Measurements from ENCODE around the gene TSPEAR. TPM values are rescaled to one million over a fixed set of nuclear protein-coding genes. Genes with fewer than 3 reads are reported as not detected.

Gene TSPEAR
- total and polyA plus RNA-seq, 2 of the 13 experiments (the other 11 are each of a cell fraction or from before 2014, with no cell fraction given) = 0.07 to 0.32 TPM

DNA sequence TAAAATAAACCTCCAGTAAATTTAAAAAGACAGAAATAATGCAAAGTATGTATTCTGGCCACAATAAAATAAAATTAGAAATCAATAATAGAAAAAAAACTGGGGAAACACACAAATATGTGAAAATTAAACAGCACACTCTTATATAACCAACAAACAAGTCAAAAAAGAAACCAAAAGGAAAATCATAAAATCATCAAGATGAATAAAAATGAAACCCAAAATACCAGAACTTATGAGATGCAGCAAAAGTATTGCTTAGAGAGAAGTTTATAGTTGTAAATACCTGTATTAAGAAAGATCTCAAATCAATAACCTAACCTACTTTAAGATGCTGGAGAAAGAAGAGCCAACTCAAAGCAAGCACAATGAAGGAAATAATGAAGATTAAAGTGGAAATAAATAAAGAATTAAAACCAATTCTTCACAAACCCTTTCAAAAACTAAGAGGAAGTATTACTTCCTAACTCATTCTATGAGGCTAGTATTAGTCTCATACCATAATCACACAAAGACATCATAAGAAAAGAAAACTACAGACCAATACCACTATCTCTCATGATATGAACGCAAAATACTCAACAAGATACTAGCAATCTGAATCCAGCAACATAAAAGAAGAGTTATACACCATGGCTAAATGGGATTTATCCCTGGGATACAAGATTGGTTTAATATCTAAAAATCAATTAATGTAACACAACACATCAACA lies 146.3 kb downstream of the TSPEAR start:
- H3K27ac ChIP-seq (ENCODE audit: extremely low read length, insufficient read depth, low read length) = no peak overlapping the region
- TF ChIP-seq PLRG1 (conservative IDR thresholded peaks at IDR 0.05) (no peak), HOXD1 (CRISPR knock-in tag; IDR thresholded peaks at IDR 0.05) (no peak), ZKSCAN8 (CRISPR knock-in tag; IDR thresholded peaks at IDR 0.05; ENCODE audit: borderline replicate concordance) (no peak), ZNF782 (CRISPR knock-in tag; IDR thresholded peaks at IDR 0.05; ENCODE audit: borderline replicate concordance) (no peak), ZNF530 (CRISPR knock-in tag; IDR thresholded peaks at IDR 0.05; ENCODE audit: low read depth) (no peak), ZNF501 (CRISPR knock-in tag; IDR thresholded peaks at IDR 0.05) (no peak), HIVEP1 (CRISPR knock-in tag; IDR thresholded peaks at IDR 0.05) (no peak)
- TF ChIP-seq, protein P1, sequence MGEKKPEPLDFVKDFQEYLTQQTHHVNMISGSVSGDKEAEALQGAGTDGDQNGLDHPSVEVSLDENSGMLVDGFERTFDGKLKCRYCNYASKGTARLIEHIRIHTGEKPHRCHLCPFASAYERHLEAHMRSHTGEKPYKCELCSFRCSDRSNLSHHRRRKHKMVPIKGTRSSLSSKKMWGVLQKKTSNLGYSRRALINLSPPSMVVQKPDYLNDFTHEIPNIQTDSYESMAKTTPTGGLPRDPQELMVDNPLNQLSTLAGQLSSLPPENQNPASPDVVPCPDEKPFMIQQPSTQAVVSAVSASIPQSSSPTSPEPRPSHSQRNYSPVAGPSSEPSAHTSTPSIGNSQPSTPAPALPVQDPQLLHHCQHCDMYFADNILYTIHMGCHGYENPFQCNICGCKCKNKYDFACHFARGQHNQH (CRISPR knock-in tag; IDR thresholded peaks at IDR 0.05) = no peak
- TF ChIP-seq, protein P2, sequence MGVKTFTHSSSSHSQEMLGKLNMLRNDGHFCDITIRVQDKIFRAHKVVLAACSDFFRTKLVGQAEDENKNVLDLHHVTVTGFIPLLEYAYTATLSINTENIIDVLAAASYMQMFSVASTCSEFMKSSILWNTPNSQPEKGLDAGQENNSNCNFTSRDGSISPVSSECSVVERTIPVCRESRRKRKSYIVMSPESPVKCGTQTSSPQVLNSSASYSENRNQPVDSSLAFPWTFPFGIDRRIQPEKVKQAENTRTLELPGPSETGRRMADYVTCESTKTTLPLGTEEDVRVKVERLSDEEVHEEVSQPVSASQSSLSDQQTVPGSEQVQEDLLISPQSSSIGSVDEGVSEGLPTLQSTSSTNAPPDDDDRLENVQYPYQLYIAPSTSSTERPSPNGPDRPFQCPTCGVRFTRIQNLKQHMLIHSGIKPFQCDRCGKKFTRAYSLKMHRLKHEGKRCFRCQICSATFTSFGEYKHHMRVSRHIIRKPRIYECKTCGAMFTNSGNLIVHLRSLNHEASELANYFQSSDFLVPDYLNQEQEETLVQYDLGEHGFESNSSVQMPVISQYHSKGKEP (CRISPR knock-in tag; IDR thresholded peaks at IDR 0.05) = no peak
- no peak for FAIRE-seq
- ATAC-seq = no peak
- H3K79me2 ChIP-seq (ENCODE audit: insufficient read depth, low read length) = no peaks in the 10 kb centered on the region
- no peak for DNase-seq (ENCODE audit: low spot score)
- 0% methylated on average over 1 of the region's 1 CpG for WGBS (ENCODE audit: low lambda C conversion rate)
- H3K4me1 ChIP-seq (ENCODE audit: insufficient read depth, low read length) = no peaks in the 10 kb centered on the region
- in situ Hi-C loops (cut with HindIII; ENCODE audit: extremely low pct_ligation_motif_present, low pct_unique_long_range_greater_than_20kb) (no loop called here), intact Hi-C loops (cut with micrococcal nuclease; ENCODE audit: unreplicated experiment) (no loop called here)
- no peak overlapping the region for H3K4me3 ChIP-seq (replicated peaks in 1 of 3; ENCODE audit: insufficient read depth in 1 of 3, low read depth in 2 of 3, low read length in 3 of 3)
- H2AFZ ChIP-seq (ENCODE audit: low read length) = no peak overlapping the region
- no TSS peak for BruUV-seq (replicated peaks)
- no peaks in the 10 kb centered on the region for H3K36me3 ChIP-seq (replicated peaks in 1 of 2; ENCODE audit: control insufficient read depth in 1 of 2, insufficient read depth in 2 of 2, low read length in 2 of 2)
- no peaks in the 10 kb centered on the region for H4K20me1 ChIP-seq (ENCODE audit: insufficient read depth, low read length)
- no peak overlapping the region for H3K4me2 ChIP-seq (ENCODE audit: low read depth, low read length)
- no peak overlapping the region for H3K9ac ChIP-seq (ENCODE audit: insufficient read depth, low read depth, low read length)
- no peaks in the 10 kb centered on the region; a peak in 1 of 5 replicates for H3K27me3 ChIP-seq (ENCODE audit: control insufficient read depth in 1 of 2, insufficient read depth in 2 of 2, low read length in 2 of 2)
- H3K9me3 ChIP-seq (ENCODE audit: low read length) = no peaks in the 10 kb centered on the region
- POLR2A ChIA-PET = no interaction called here
- CTCF ChIA-PET (ENCODE audit: low intra/inter-chr PET ratio, low total read pairs) = no interaction called here
